HL-60 (cell line): Measurements from ENCODE around the gene TXNRD2.

Experiments used
- DNase-seq, 2 experiments: peaks; one replicate each; pipeline ENCODE4 v3.0.0-alpha.2; 2010 to 2020; ENCODE audit warnings: low read depth in 1 of 2, low spot score in 1 of 2
- H3K27ac ChIP-seq: fragments of 250-450 bp; sonication (Bioruptor Pico); replicated peaks from 2 replicates; pipeline ENCODE4 v1.5.1; 2020; ENCODE audit warnings: mild to moderate bottlenecking, moderate library complexity
- H3K27me3 ChIP-seq: fragments of 250-450 bp; sonication (Bioruptor Pico); 2 replicates; pipeline ENCODE4 v1.5.1; 2021; ENCODE audit warnings: mild to moderate bottlenecking, moderate library complexity; ENCODE audit not compliant: insufficient read depth, poor library complexity, severe bottlenecking
- H3K4me3 ChIP-seq: replicated peaks from 2 replicates; pipeline ENCODE4 v1.5.1; 2011; ENCODE audit warnings: mild to moderate bottlenecking, control low read depth, low read length; ENCODE audit not compliant: insufficient read depth
- GABPA ChIP-seq: IDR thresholded peaks from 2 replicates; pipeline ENCODE4 v1.6.1; 2012; ENCODE audit warnings: low read depth
- POLR2AphosphoS5 ChIP-seq: IDR thresholded peaks from 2 replicates; pipeline ENCODE4 v1.6.1; 2012; ENCODE audit warnings: low read depth
- SPI1 ChIP-seq: IDR thresholded peaks from 2 replicates; pipeline ENCODE4 v1.6.1; 2012; ENCODE audit warnings: low read depth, mild to moderate bottlenecking, borderline replicate concordance
- TF ChIP-seq, protein P1 (sequence below): IDR thresholded peaks from 2 replicates; pipeline ENCODE4 v1.6.1; 2012; ENCODE audit warnings: low read depth; ENCODE audit not compliant: insufficient replicate concordance
- TF ChIP-seq, protein P2 (sequence below): IDR thresholded peaks from one replicate; pipeline ENCODE4 v1.5.1; 2011; ENCODE audit warnings: low read length, control low read depth, inconsistent platforms; ENCODE audit not compliant: insufficient read depth

Gene TXNRD2

DNA sequence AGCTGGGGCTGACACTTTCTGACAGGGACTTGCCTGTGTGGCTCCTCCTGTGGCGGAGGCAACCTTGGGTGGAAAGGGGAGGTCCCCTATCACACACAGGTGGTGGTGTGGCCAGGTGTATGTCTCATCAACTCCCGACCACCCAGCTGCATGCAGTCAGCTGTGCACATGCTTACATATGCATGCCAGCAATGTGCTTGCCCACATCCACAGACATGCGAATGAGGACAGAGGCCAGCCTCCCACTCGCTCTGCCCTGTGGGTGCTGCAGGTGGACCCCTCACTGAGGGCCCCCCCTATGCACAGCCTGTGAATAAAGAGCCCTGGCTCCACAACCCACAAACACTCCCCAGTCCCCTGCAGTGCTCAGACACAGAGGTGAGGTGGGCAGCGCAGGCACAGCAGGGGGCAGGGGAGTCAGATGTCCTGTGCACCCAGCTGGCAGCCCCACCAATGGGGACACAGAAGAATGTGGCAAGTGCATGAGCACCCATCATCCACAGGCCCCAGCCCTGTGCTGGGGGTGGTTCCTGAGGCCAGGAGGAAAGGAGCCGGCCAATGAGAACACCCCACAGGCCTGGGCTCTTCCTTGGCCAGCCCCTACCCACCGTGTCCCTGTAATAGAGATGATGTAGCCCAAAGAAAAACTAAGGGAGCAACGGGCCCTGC is 96.4 kb downstream of the TXNRD2 start:
- no peak for DNase-seq
- no peak for TF ChIP-seq SPI1
- no peak for TF ChIP-seq GABPA
- TF ChIP-seq, protein P1, sequence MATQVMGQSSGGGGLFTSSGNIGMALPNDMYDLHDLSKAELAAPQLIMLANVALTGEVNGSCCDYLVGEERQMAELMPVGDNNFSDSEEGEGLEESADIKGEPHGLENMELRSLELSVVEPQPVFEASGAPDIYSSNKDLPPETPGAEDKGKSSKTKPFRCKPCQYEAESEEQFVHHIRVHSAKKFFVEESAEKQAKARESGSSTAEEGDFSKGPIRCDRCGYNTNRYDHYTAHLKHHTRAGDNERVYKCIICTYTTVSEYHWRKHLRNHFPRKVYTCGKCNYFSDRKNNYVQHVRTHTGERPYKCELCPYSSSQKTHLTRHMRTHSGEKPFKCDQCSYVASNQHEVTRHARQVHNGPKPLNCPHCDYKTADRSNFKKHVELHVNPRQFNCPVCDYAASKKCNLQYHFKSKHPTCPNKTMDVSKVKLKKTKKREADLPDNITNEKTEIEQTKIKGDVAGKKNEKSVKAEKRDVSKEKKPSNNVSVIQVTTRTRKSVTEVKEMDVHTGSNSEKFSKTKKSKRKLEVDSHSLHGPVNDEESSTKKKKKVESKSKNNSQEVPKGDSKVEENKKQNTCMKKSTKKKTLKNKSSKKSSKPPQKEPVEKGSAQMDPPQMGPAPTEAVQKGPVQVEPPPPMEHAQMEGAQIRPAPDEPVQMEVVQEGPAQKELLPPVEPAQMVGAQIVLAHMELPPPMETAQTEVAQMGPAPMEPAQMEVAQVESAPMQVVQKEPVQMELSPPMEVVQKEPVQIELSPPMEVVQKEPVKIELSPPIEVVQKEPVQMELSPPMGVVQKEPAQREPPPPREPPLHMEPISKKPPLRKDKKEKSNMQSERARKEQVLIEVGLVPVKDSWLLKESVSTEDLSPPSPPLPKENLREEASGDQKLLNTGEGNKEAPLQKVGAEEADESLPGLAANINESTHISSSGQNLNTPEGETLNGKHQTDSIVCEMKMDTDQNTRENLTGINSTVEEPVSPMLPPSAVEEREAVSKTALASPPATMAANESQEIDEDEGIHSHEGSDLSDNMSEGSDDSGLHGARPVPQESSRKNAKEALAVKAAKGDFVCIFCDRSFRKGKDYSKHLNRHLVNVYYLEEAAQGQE: no peak
- no peak for TF ChIP-seq POLR2AphosphoS5
- TF ChIP-seq, protein P2, sequence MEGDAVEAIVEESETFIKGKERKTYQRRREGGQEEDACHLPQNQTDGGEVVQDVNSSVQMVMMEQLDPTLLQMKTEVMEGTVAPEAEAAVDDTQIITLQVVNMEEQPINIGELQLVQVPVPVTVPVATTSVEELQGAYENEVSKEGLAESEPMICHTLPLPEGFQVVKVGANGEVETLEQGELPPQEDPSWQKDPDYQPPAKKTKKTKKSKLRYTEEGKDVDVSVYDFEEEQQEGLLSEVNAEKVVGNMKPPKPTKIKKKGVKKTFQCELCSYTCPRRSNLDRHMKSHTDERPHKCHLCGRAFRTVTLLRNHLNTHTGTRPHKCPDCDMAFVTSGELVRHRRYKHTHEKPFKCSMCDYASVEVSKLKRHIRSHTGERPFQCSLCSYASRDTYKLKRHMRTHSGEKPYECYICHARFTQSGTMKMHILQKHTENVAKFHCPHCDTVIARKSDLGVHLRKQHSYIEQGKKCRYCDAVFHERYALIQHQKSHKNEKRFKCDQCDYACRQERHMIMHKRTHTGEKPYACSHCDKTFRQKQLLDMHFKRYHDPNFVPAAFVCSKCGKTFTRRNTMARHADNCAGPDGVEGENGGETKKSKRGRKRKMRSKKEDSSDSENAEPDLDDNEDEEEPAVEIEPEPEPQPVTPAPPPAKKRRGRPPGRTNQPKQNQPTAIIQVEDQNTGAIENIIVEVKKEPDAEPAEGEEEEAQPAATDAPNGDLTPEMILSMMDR: no peak
- H3K27ac ChIP-seq: no peak overlapping the region; the same call in 1 of the 2 replicates
- H3K27me3 ChIP-seq: no peaks in the 10 kb centered on the region
- H3K4me3 ChIP-seq: no peak overlapping the region

DNA sequence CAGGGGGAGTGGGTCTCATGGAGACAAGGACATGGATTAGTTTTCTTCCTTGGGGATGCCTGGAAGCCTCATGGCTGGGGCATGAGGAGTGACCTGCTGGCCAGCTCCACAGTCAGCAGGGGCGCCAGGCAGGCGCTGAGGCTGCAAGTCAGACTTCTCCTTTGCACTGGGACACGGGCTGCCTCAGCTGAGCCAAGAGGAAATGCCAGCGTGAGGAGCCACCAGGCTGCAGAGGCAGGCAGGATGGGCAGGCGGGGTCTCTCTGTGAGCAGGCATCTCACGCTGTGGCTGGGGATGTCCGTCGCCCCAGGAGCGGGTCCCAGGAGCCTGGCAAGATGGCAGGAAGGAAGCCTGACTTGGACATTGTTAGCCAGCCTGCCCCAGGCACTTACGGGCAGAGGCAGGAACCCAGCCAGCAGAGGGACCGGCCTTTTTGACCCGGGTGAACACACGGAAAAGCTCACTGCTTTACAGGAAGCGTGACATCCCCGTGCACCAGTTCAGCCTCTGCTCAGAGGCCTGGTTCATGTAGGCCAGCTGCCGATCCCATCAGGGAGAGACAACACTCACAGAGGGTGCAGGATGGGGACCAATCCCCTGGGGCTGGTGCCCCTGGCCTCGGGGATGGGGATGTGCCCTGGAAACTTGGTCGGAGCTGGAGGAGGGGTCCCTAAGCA is 97.1 kb downstream of the TXNRD2 start:
- Histone ChIP-seq H3K4me3 (no peak overlapping the region), H3K27me3 (no peaks in the 10 kb centered on the region), H3K27ac (peak overlapping the region; percentile 35)
- peak in 1 of 2 experiments; percentile 79 for DNase-seq
- TF ChIP-seq POLR2AphosphoS5: peak; percentile 46
- TF ChIP-seq, protein P2: no peak
- TF ChIP-seq, protein P1: peak; percentile 52
- TF ChIP-seq GABPA: no peak
- peak; percentile 67 for TF ChIP-seq SPI1

DNA sequence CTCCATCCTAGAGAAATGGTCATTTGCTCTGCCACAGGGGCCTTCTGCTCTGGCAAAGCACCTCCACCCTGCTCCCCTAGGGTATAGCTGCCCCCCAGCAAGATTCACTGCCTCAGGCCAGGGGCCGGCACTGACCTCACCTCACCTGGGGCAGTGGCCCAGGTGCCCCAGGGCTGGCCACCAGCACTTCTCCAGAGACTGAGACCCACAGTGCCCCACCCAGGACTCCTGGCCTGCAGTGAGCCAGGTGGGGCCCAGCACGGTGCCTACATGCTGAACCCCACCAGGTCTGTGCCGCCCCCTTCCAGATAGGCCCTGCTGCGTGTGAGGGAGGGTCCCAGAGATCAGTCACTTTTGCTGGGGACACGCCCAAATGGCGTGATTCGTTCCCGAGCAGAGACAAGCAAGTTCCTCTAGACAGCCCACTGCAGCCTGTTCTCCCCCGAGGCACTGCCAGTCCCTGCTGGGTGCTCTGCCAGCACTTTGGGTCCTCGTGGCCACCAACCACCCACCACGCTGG is 97.7 kb downstream of the TXNRD2 start:
- TF ChIP-seq SPI1 (no peak), POLR2AphosphoS5 (no peak), GABPA (no peak)
- TF ChIP-seq, protein P1: no peak
- TF ChIP-seq, protein P2: no peak
- Histone ChIP-seq H3K4me3 (no peak overlapping the region), H3K27ac (peak overlapping the region; percentile 35), H3K27me3 (no peaks in the 10 kb centered on the region)
- no peak for DNase-seq
